ENCODE measurements around the gene RAB44. TPM values are rescaled to one million over a fixed set of nuclear protein-coding genes. Genes with fewer than 3 reads are reported as not detected.

Gene RAB44
- total and polyA plus RNA-seq, 9 of the 15 experiments (the other 6 are each of a cell fraction or from before 2014, with no cell fraction given): not detected

- TF ChIP-seq MEF2D (tag; conservative IDR thresholded peaks at IDR 0.05; ENCODE audit: low read depth) (no peak), HDAC1 (IDR thresholded peaks at IDR 0.05) (no peak), ETV5 (CRISPR knock-in tag; IDR thresholded peaks at IDR 0.05; ENCODE audit: low read depth) (0 out of 2 replicates have a peak, but pooled peaks have one; percentile 42), ZNF398 (CRISPR knock-in tag; IDR thresholded peaks at IDR 0.05) (no peak), COPS2 (conservative IDR thresholded peaks at IDR 0.05) (no peak), DACH1 (IDR thresholded peaks at IDR 0.05; ENCODE audit: partially characterized antibody) (no peak), PURB (CRISPR knock-in tag; IDR thresholded peaks at IDR 0.05; ENCODE audit: low read depth) (no peak), MTA1 (IDR thresholded peaks at IDR 0.05; ENCODE audit: borderline replicate concordance) (no peak), ZNF583 (CRISPR knock-in tag; IDR thresholded peaks at IDR 0.05) (no peak), SETDB1 (IDR thresholded peaks at IDR 0.05; ENCODE audit: low read length) (no peak), HOXB6 (CRISPR knock-in tag; IDR thresholded peaks at IDR 0.05; ENCODE audit: borderline replicate concordance) (no peak), GATAD2A (IDR thresholded peaks at IDR 0.05) (no peak), ZNF655 (CRISPR knock-in tag; IDR thresholded peaks at IDR 0.05) (no peak), CBFB (CRISPR knock-in tag; IDR thresholded peaks at IDR 0.05) (no peak), TEAD1 (CRISPR knock-in tag; IDR thresholded peaks at IDR 0.05) (0 out of 4 replicates have a peak, but pooled peaks of 1 of the 2 experiments have one; percentile 65), ZKSCAN3 (CRISPR knock-in tag; IDR thresholded peaks at IDR 0.05) (no peak), ZFP36 (IDR thresholded peaks at IDR 0.05; ENCODE audit: low read depth, low read length, partially characterized antibody) (no peak), CHD2 (IDR thresholded peaks at IDR 0.05; ENCODE audit: low read depth, low read length) (no peak), ZC3H8 (IDR thresholded peaks at IDR 0.05) (no peak), CCAR2 (IDR thresholded peaks at IDR 0.05; ENCODE audit: low read depth, low read length) (no peak), RBM15 (IDR thresholded peaks at IDR 0.05; ENCODE audit: insufficient read depth, low read length) (no peak), CSDE1 (IDR thresholded peaks at IDR 0.05) (no peak), ZNF324 (CRISPR knock-in tag; IDR thresholded peaks at IDR 0.05) (no peak)
- TF ChIP-seq, protein P1, sequence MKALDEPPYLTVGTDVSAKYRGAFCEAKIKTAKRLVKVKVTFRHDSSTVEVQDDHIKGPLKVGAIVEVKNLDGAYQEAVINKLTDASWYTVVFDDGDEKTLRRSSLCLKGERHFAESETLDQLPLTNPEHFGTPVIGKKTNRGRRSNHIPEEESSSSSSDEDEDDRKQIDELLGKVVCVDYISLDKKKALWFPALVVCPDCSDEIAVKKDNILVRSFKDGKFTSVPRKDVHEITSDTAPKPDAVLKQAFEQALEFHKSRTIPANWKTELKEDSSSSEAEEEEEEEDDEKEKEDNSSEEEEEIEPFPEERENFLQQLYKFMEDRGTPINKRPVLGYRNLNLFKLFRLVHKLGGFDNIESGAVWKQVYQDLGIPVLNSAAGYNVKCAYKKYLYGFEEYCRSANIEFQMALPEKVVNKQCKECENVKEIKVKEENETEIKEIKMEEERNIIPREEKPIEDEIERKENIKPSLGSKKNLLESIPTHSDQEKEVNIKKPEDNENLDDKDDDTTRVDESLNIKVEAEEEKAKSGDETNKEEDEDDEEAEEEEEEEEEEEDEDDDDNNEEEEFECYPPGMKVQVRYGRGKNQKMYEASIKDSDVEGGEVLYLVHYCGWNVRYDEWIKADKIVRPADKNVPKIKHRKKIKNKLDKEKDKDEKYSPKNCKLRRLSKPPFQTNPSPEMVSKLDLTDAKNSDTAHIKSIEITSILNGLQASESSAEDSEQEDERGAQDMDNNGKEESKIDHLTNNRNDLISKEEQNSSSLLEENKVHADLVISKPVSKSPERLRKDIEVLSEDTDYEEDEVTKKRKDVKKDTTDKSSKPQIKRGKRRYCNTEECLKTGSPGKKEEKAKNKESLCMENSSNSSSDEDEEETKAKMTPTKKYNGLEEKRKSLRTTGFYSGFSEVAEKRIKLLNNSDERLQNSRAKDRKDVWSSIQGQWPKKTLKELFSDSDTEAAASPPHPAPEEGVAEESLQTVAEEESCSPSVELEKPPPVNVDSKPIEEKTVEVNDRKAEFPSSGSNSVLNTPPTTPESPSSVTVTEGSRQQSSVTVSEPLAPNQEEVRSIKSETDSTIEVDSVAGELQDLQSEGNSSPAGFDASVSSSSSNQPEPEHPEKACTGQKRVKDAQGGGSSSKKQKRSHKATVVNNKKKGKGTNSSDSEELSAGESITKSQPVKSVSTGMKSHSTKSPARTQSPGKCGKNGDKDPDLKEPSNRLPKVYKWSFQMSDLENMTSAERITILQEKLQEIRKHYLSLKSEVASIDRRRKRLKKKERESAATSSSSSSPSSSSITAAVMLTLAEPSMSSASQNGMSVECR (CRISPR knock-in tag; IDR thresholded peaks at IDR 0.05): peak; percentile 44; the same call in 1 of the 2 replicates
These were observed 68.2 kb downstream of the RAB44 start (continued) for GRCh38 chr6:36765594-36766398.

Measured in K562 (cell line).